Measurements from ENCODE around the gene PTP4A2.
"Not testable (repeated sequence)": the region's sequence is repeated elsewhere in the genome, so short reads cannot be mapped to it uniquely, and the experiment has no call there.

The PTP4A2 gene

DNA sequence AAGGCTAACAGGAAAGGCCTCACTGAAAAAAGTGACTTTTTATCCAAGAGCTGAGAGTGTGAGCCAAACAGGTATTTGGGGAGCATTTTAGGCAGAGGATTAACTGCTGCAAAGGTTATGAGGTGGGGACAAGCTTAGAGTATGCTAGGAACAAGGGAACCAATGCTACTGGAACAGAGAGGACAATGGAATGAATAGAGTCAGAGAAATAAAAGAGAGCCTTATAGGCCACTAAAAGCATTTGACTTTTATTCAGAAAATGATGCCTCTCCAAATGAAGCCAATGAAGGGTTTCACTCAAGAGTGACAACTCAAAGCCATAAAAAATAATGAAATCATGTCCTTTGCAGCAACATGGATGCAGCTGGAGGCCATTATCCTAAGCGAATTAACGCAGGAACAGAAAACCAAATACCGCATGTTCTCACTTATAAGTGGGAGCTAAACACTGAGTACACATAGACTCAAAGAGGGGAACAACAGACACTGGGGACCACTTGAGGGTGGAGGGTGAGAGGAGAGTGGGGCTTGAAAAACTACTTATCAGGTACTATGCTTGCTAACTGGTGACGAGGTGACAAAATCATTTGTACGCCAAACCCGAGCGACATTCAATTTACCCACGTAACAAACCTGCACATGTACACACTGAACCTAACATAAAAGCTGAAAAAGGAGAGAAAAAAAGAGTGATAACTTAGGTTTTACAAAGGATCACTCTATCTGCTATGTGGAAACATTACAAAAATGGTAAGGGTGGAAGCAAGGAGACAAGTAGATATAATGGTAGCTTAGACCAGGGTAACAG lies 11.1 kb downstream of the PTP4A2 start:
- Histone ChIP-seq H3K36me3 (ENCODE audit: control insufficient read depth, insufficient read depth, low read length) (no peaks in the 10 kb centered on the region), H3K4me1 (ENCODE audit: control insufficient read depth, insufficient read depth, low read length) (peaks cover 14% of the 10 kb centered on the region), H3K27ac (ENCODE audit: low read depth, low read length) (no peak overlapping the region), H3K4me3 (ENCODE audit: low read length) (no peak overlapping the region), H3K27me3 (ENCODE audit: control insufficient read depth, insufficient read depth, low read length) (no peaks in the 10 kb centered on the region), H3K9ac (ENCODE audit: low read length) (no peak overlapping the region)

DNA sequence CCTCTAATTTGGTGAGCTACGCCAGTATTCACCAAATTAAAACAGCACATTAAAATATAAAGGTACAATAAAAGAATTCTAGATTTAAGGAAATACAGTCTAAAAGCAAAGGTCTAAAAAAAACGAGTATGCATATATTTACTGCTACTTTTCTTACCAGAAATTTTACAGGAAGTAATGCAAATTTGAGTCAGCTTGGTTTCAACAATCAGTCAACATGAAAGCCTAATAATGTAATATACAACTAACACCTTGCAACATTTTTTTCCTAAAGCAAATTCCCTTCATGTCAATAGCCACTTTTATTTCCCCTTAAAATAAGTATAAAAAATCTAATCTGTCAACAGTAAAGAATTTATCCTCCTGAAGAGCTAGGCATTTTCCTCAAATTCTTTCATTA lies 11.9 kb downstream of the PTP4A2 start:
- no peaks in the 10 kb centered on the region for H3K36me3 ChIP-seq (ENCODE audit: control insufficient read depth, insufficient read depth, low read length)
- H3K4me3 ChIP-seq (ENCODE audit: low read length) = no peak overlapping the region
- no peaks in the 10 kb centered on the region for H3K27me3 ChIP-seq (ENCODE audit: control insufficient read depth, insufficient read depth, low read length)
- H3K27ac ChIP-seq (ENCODE audit: low read depth, low read length) = no peak overlapping the region
- H3K9ac ChIP-seq (ENCODE audit: low read length) = no peak overlapping the region
- peaks cover 9% of the 10 kb centered on the region for H3K4me1 ChIP-seq (ENCODE audit: control insufficient read depth, insufficient read depth, low read length)

DNA sequence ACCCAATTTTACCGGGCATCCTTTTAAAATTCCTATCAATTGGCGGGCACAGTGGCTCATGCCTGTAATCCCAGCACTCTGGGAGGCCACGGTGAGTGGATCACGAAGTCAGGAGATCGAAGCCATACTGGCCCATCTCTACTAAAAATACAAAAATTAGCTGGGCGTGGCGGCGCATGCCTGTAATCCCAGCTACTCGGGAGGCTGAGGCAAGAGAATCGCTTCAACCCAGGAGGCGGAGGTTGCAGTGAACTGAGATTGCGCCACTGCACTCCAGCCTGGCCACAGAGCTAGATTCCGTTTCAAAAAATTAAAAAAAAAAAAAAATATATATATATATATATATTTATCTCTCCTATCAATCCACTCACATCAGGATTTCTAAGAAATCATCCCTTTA lies 12.3 kb downstream of the PTP4A2 start:
- not testable (repeated sequence) for H3K27ac ChIP-seq (ENCODE audit: low read depth, low read length); H3K27me3 ChIP-seq (ENCODE audit: control insufficient read depth, insufficient read depth, low read length); H3K36me3 ChIP-seq (ENCODE audit: control insufficient read depth, insufficient read depth, low read length); H3K9ac ChIP-seq (ENCODE audit: low read length); H3K4me1 ChIP-seq (ENCODE audit: control insufficient read depth, insufficient read depth, low read length); H3K4me3 ChIP-seq (ENCODE audit: low read length)

DNA sequence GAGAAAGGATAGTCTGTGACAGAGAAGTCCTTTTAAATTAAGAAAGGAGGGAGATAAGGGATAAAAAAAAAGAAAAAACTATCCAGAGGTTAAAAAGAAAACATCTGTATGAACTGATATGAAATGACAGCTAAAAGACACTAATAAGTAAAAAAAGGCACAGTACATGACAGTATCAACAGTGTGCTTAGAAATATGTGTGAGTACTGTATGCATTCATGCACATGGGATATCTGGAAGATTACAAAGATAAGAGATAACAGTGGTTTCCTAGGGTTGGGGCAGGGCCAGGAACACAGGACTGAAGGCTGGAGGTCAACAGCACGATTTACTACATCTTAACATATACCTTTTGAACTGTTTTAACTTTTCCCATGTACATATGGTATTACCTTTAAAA lies 13.3 kb downstream of the PTP4A2 start:
- no peak overlapping the region for H3K9ac ChIP-seq (ENCODE audit: low read length)
- H3K4me3 ChIP-seq (ENCODE audit: low read length) = no peak overlapping the region
- H3K4me1 ChIP-seq (ENCODE audit: control insufficient read depth, insufficient read depth, low read length) = peaks cover 7% of the 10 kb centered on the region
- H3K27ac ChIP-seq (ENCODE audit: low read depth, low read length) = no peak overlapping the region
- no peaks in the 10 kb centered on the region for H3K36me3 ChIP-seq (ENCODE audit: control insufficient read depth, insufficient read depth, low read length)
- H3K27me3 ChIP-seq (ENCODE audit: control insufficient read depth, insufficient read depth, low read length) = no peaks in the 10 kb centered on the region

DNA sequence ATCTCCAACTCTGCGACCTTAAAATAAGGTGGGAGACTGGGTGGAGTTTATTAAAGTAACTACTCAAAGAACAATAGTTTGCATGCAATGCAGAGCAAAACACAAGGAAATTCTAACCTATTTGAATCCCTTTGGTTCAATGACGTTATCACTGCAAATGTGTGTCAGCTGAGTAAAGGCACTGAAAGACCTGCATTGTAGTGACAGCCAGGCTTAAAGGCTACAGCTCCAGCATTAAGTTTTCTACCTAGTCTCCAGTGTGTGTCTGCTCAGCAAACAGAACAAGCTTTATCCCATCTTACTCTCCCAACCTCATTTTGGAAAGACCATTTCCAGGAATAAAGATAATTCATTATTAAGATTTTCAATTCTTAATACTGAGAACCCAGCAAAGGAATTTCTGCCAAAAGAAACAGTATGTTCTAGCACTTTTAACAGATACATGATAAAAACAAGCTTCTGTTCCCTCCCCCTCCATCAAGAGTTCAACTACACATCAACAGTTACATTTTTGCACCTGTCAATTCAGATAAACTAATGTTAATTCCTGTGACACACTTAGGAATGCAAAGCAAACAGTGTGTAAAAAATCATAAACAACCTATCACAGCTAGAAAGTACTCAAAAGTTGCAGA lies 14.2 kb downstream of the PTP4A2 start:
- Histone ChIP-seq H3K4me3 (ENCODE audit: low read length) (no peak overlapping the region), H3K4me1 (ENCODE audit: control insufficient read depth, insufficient read depth, low read length) (peaks cover 5% of the 10 kb centered on the region), H3K27me3 (ENCODE audit: control insufficient read depth, insufficient read depth, low read length) (no peaks in the 10 kb centered on the region), H3K36me3 (ENCODE audit: control insufficient read depth, insufficient read depth, low read length) (no peaks in the 10 kb centered on the region), H3K9ac (ENCODE audit: low read length) (no peak overlapping the region), H3K27ac (ENCODE audit: low read depth, low read length) (no peak overlapping the region)

DNA sequence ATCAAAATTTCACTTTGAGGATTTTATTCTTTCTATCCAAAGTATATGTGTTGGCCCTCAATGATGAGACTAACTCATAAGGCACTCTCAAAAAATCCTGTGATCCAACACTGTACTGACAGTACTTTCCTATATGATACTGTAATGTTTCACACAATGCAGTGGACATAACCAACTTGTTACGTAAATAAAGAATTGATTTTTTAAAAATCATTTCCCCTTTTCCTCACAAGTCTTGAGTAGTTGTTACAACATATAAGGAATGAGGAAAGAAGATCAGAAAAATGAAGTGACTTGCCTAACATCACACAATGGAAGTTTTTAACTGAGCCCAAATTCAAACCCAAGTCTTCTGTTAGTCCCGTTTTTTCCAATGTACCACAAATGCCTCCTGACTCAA lies 17.2 kb downstream of the PTP4A2 start:
- Histone ChIP-seq H3K27ac (ENCODE audit: low read depth, low read length) (no peak overlapping the region), H3K27me3 (ENCODE audit: control insufficient read depth, insufficient read depth, low read length) (no peaks in the 10 kb centered on the region), H3K36me3 (ENCODE audit: control insufficient read depth, insufficient read depth, low read length) (no peaks in the 10 kb centered on the region), H3K9ac (ENCODE audit: low read length) (no peak overlapping the region), H3K4me1 (ENCODE audit: control insufficient read depth, insufficient read depth, low read length) (peaks cover 3% of the 10 kb centered on the region), H3K4me3 (ENCODE audit: low read length) (no peak overlapping the region)

DNA sequence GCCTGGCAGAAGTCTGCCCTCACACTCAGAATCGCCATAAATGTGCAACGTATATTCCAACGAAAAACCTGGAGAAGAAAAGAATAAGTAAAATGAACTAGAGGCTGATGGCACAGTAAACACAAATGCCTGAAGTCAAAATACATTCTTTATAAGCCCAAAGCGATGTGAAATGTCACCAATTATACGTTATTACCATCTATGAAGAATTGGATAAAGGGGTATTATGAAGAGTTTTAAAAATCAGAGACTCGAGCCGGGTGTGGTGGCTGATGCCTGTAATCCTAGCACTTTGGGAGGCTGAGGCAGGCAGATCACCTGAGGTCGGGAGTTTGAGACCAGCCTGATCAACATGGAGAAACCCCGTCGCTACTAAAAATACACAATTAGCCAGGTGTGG lies 18.6 kb downstream of the PTP4A2 start:
- H3K4me1 ChIP-seq (ENCODE audit: control insufficient read depth, insufficient read depth, low read length) = peaks cover 3% of the 10 kb centered on the region
- no peak overlapping the region for H3K27ac ChIP-seq (ENCODE audit: low read depth, low read length)
- no peak overlapping the region for H3K9ac ChIP-seq (ENCODE audit: low read length)
- H3K36me3 ChIP-seq (ENCODE audit: control insufficient read depth, insufficient read depth, low read length) = peaks cover 2% of the 10 kb centered on the region
- no peaks in the 10 kb centered on the region for H3K27me3 ChIP-seq (ENCODE audit: control insufficient read depth, insufficient read depth, low read length)
- no peak overlapping the region for H3K4me3 ChIP-seq (ENCODE audit: low read length)

DNA sequence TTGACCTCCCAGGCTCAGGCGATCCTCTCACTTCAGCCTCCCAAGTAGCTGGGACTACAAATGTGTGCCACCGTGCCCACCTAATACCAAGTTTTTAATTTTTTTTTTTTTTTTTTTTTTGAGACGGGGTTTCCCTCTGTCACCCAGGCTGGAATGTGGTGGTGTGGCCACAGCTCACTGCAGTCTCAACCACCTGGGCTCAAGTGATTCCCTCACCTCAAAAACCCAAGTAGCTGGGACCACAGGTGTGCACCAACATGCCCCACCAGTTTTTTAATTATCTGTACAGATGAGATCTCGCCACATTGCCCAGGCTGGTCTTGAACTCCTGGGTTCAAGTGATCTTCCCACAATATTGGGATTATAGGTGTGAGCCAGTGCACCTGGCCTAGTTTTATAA lies 22.7 kb downstream of the PTP4A2 start:
- Histone ChIP-seq H3K27me3 (ENCODE audit: control insufficient read depth, insufficient read depth, low read length) (no peaks in the 10 kb centered on the region), H3K4me1 (ENCODE audit: control insufficient read depth, insufficient read depth, low read length) (no peaks in the 10 kb centered on the region), H3K4me3 (ENCODE audit: low read length) (no peak overlapping the region), H3K36me3 (ENCODE audit: control insufficient read depth, insufficient read depth, low read length) (peaks cover 4% of the 10 kb centered on the region), H3K27ac (ENCODE audit: low read depth, low read length) (no peak overlapping the region), H3K9ac (ENCODE audit: low read length) (no peak overlapping the region)

DNA sequence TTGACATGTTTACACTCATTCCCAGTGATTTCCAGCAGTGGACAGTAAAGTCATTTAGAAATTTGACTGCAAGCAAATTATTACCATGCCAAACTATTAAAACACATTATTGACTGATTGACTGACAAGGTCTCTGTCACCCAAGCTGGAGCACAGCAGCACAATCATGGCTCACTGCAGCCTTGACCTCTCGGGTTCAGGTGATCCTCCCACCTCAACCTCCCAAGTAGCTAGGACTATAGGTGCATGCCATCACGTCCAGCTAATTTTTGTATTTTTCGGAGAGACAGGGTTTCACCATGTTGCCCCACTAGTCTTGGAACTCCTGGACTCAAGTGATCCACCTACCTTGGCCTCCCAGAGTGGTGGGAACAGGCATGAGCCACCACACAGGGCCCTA lies 24.2 kb downstream of the PTP4A2 start:
- Histone ChIP-seq H3K36me3 (ENCODE audit: control insufficient read depth, insufficient read depth, low read length) (peaks cover 6% of the 10 kb centered on the region), H3K27ac (ENCODE audit: low read depth, low read length) (no peak overlapping the region), H3K4me1 (ENCODE audit: control insufficient read depth, insufficient read depth, low read length) (no peaks in the 10 kb centered on the region), H3K4me3 (ENCODE audit: low read length) (no peak overlapping the region), H3K9ac (ENCODE audit: low read length) (no peak overlapping the region), H3K27me3 (ENCODE audit: control insufficient read depth, insufficient read depth, low read length) (no peaks in the 10 kb centered on the region)

DNA sequence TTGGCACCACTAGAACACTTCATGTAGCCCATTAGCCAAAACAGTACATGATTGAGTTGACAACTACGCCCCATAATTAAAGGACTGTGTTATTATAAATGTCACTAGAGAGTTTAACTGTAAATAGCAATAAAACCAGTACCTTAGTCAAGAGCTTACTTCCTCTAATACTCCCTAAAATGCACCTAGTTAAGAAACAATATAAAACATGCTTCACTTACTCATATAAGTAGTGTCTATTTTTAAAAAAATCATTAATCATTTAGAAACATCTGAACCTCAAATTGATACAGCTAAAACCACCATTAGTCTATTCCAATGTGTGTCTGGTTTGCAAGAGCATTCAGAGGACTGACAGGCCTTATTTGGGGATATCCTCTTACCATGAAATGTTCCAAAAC lies 25.3 kb downstream of the PTP4A2 start:
- H3K27me3 ChIP-seq (ENCODE audit: control insufficient read depth, insufficient read depth, low read length) = no peaks in the 10 kb centered on the region
- no peak overlapping the region for H3K27ac ChIP-seq (ENCODE audit: low read depth, low read length)
- peaks cover 10% of the 10 kb centered on the region for H3K36me3 ChIP-seq (ENCODE audit: control insufficient read depth, insufficient read depth, low read length)
- no peak overlapping the region for H3K4me3 ChIP-seq (ENCODE audit: low read length)
- no peak overlapping the region for H3K9ac ChIP-seq (ENCODE audit: low read length)
- H3K4me1 ChIP-seq (ENCODE audit: control insufficient read depth, insufficient read depth, low read length) = no peaks in the 10 kb centered on the region

DNA sequence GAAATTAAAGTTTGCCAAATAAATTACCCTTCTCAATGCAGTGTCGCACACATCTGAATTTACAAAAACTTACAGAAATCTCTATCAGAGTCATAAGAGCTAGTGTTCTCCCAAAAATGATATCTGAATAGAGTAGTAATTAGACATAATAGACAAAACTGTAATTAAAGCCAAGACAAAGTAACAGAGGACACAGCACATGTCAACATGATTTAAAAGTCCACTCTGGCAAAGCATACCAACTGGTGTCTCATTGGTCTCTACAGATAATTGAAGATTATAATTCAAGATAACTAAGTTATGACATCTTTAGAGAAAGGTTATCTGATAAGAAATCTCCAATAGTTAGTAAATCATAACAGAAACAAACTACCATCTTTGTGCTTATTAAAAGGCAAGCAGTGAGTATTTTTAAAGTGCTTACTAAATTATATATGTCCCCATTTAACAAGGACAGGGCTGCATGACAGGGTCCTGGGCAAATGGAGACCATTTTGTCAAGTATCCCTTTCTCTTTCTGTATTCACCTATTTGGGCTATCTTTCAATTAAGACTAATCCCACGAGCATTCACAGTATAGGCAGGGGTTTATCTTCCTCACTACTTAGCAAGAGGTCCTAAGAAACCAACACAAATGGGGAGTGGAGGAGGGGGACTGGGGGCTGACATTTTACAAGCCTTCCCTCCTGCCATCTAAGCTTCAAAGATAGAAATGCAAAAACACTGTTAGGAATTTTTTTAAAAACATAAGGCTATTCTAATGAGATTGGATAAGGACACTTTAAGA lies 26.0 kb downstream of the PTP4A2 start:
- Histone ChIP-seq H3K4me1 (ENCODE audit: control insufficient read depth, insufficient read depth, low read length) (no peaks in the 10 kb centered on the region), H3K36me3 (ENCODE audit: control insufficient read depth, insufficient read depth, low read length) (peaks cover 12% of the 10 kb centered on the region), H3K9ac (ENCODE audit: low read length) (no peak overlapping the region), H3K27ac (ENCODE audit: low read depth, low read length) (no peak overlapping the region), H3K27me3 (ENCODE audit: control insufficient read depth, insufficient read depth, low read length) (no peaks in the 10 kb centered on the region), H3K4me3 (ENCODE audit: low read length) (no peak overlapping the region)

DNA sequence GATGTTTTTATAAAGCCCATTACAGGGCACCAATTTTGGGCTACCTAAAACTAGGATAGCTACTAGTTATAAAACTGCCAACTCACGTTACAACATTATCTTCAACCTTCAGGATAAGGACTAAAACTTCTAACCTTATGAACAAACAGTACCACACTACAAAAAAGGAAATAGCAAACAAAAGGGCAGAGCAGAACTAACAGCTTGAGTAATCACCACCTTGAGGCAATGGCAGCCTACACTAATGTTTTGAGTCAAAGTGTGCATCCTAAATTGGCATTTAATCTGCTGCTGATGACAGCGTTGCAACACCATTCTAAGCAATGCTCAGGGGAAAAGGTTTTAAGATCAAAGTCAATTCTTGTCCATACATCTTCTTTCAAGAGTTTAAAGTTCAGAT lies 27.2 kb downstream of the PTP4A2 start:
- Histone ChIP-seq H3K27ac (ENCODE audit: low read depth, low read length) (no peak overlapping the region), H3K36me3 (ENCODE audit: control insufficient read depth, insufficient read depth, low read length) (peaks cover 15% of the 10 kb centered on the region), H3K9ac (ENCODE audit: low read length) (no peak overlapping the region), H3K4me1 (ENCODE audit: control insufficient read depth, insufficient read depth, low read length) (no peaks in the 10 kb centered on the region), H3K27me3 (ENCODE audit: control insufficient read depth, insufficient read depth, low read length) (no peaks in the 10 kb centered on the region), H3K4me3 (ENCODE audit: low read length) (no peak overlapping the region)
